OCI-LY7 (cell line): ENCODE measurements around the gene GGACT.

ENCODE experiments used
- CTCF ChIP-seq: fragments of 200-600 bp; sonication (generic); conservative IDR thresholded peaks from 2 replicates; pipeline ENCODE4 v1.5.1; 2014; ENCODE audit warnings: mild to moderate bottlenecking, antibody characterized with exemption, low read length, moderate library complexity, mixed read lengths
- EZH2phosphoT487 ChIP-seq: fragments of 200-600 bp; sonication (generic); IDR thresholded peaks from 2 replicates; pipeline ENCODE4 v1.6.1; 2018; ENCODE audit warnings: low read depth, borderline replicate concordance, mild to moderate bottlenecking, mixed run types, antibody characterized with exemption, low read length, moderate library complexity, mixed read lengths

- TF ChIP-seq CTCF (no peak), EZH2phosphoT487 (no peak)
Observed at GRCh38 chr13:100543872-100544602, 44.6 kb downstream of the GGACT start.
